Thymus (tissue), 11 donors: ENCODE data around the gene ETS1. TPM values are rescaled to one million over a fixed set of nuclear protein-coding genes. Genes with fewer than 3 reads are reported as not detected.
A peak's percentile ranks its signal among the peaks of the same experiment; 100 is the strongest.

ENCODE experiments used
- DNase-seq, 9 donors: peaks; one replicate each; pipeline ENCODE4 v3.0.0-alpha.2; 2013; ENCODE audit warnings: low spot score in 9 of 9, low read depth in 6 of 9, missing footprints in 1 of 9
- H3K27ac ChIP-seq, 2 donors: one replicate each; pipeline ENCODE4 v1.5.1; 2013; ENCODE audit warnings: control low read depth in 1 of 2, low read depth in 1 of 2, low read length in 1 of 2, mild to moderate bottlenecking in 1 of 2, moderate library complexity in 1 of 2
- H3K27me3 ChIP-seq, 2 donors: one replicate each; pipeline ENCODE4 v1.5.1; 2013; ENCODE audit warnings: low read length in 1 of 2; ENCODE audit not compliant: control insufficient read depth in 2 of 2, insufficient read depth in 1 of 2
- H3K36me3 ChIP-seq, 2 donors: one replicate each; pipeline ENCODE4 v1.5.1; 2013; ENCODE audit warnings: low read length in 1 of 2, mild to moderate bottlenecking in 1 of 2, moderate library complexity in 1 of 2; ENCODE audit not compliant: control insufficient read depth in 2 of 2, insufficient read depth in 2 of 2
- H3K4me1 ChIP-seq, 2 donors: one replicate each; pipeline ENCODE4 v1.5.1; 2013; ENCODE audit warnings: low read length in 2 of 2; ENCODE audit not compliant: control insufficient read depth in 2 of 2, insufficient read depth in 2 of 2
- H3K4me3 ChIP-seq, 2 donors: one replicate each; pipeline ENCODE4 v1.5.1; 2013; ENCODE audit warnings: low read length in 2 of 2, control low read depth in 1 of 2, mild to moderate bottlenecking in 1 of 2
- H3K9me3 ChIP-seq, 2 donors: one replicate each; pipeline ENCODE4 v1.5.1; 2013; ENCODE audit warnings: low read length in 1 of 2, mild to moderate bottlenecking in 1 of 2; ENCODE audit not compliant: control insufficient read depth in 2 of 2, insufficient read depth in 1 of 2
- WGBS: extraction: QIAGEN DNeasy Blood & Tissue Kit; methylation state at CpG from one replicate; pipeline ENCODE4 v1.1.7; 2013; 5-methylcytosine and 5-hydroxymethylcytosine counted together
- polyA plus RNA-seq: library from polyadenylated mRNA; stranded (reverse); fragments of 200-250 nt; gene quantifications from one replicate; pipeline ENCODE4 v1.2.3, GENCODE V29; 2013
- total RNA-seq: library from RNA; stranded (reverse); fragments of 120-200 nt; gene quantifications from one replicate; pipeline ENCODE4 v1.2.4, GENCODE V29; 2013
- donor health status: healthy.

Gene ETS1
- total and polyA plus RNA-seq, 2 donors: 171 to 223 TPM

DNA sequence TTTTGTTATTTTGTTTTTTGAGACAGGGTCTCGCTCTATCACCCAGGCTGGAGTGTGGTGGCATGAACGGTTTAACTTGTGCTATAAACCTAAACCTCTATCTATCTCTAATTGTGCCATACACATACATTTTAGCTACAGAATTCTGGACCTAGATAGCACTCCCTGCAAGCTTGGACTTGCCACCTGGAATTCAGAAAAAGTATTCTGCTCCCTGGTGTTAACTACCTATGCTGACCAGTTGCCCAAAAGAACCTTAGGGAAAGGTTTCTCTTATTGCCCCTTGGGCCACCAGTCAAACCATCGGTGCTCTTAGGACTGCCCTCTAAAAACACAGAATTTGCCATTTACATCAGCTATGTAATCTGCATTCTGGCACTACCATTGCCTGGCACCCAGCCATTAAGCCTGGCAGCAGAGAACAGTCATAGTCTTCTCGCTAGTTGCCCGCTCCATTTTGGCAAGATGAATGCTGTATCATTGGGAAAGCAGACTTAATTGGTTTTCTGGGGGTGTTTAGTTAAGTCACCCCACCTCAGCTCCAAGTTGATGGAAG lies 55.3 kb downstream of the ETS1 start:
- Histone ChIP-seq H3K27ac (no peak overlapping the region), H3K9me3 (no peaks in the 10 kb centered on the region), H3K36me3 (no peaks in the 10 kb centered on the region), H3K4me1 (peaks cover 22 to 26% of the 10 kb centered on the region in 2 donors), H3K27me3 (no peaks in the 10 kb centered on the region), H3K4me3 (no peak overlapping the region)
- no peak for DNase-seq
- WGBS: 97% methylated on average over 5 of the region's 5 CpGs

DNA sequence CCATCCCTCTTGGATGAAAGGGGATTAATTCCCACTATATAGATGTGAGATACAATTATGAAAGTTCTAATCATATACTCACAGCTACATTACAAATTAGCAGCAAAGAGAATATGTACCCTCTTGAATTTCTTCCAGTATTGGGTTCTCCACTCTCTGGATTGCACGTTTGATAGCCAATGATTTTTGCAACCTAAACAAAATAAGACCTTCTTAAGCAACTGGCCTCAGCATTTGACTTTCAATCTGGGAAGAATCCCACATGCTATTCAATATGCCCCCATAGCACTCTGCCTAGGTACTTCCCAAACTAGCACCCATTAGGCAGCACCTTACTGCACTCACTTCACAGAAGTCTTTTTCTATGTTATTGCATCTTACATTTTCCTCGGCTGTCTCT lies 55.8 kb downstream of the ETS1 start:
- no peaks in the 10 kb centered on the region for H3K9me3 ChIP-seq
- H3K27ac ChIP-seq: no peak overlapping the region
- DNase-seq: no peak
- H3K4me3 ChIP-seq: no peak overlapping the region
- no peaks in the 10 kb centered on the region for H3K27me3 ChIP-seq
- H3K36me3 ChIP-seq: no peaks in the 10 kb centered on the region
- peaks cover 27 to 31% of the 10 kb centered on the region in 2 donors for H3K4me1 ChIP-seq
- 95% methylated on average over 2 of the region's 2 CpGs for WGBS

DNA sequence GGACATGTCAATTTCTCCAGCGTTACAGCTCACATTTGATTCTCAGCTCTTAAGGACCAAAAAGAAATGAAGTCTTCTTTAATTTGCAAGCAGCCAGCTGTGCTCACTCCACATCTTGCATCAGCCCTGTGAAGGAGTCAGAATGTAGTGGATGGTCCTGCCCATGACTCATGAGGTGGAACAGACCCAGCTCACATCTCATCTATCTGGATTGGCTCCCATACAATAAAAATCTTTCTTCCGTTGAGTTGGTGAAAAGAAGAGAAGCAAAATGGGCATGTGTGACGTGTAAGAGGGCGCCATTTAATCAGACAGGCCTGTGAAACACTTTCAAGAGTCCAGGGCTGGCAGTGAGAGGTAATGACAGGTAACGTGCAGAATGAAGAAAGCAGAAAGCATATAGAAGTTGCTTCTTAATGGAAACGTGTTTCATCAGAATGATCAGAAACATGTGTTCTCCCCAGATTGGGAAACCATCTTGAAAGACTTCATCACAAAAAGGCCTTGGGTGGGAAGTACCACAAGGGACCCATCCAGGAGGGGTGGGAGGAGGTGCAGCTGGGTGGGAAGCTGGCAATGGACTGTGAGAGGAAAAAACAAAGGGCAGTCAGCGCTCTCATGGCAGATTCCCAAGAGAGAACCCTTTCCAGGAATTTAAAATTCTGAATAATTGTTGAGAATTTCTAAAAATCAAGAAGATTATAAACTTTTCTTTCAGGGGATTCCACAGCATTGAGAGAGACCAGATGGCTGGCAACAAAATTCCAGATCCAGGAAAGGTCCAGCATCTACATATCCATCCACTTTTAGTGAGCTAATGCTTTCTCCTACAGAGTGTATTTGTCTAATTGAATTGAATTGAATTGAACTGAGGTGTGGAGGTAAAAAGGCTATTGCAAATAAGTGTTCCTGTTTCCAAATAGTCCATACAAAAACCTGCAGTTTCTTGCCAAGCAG lies 57.0 kb downstream of the ETS1 start:
- Histone ChIP-seq H3K36me3 (no peaks in the 10 kb centered on the region), H3K9me3 (no peaks in the 10 kb centered on the region), H3K27ac (no peak overlapping the region), H3K27me3 (no peaks in the 10 kb centered on the region), H3K4me3 (no peak overlapping the region), H3K4me1 (peaks cover 37% of the 10 kb centered on the region in 2 donors)
- WGBS: 96% methylated on average over 7 of the region's 7 CpGs
- no peak for DNase-seq

DNA sequence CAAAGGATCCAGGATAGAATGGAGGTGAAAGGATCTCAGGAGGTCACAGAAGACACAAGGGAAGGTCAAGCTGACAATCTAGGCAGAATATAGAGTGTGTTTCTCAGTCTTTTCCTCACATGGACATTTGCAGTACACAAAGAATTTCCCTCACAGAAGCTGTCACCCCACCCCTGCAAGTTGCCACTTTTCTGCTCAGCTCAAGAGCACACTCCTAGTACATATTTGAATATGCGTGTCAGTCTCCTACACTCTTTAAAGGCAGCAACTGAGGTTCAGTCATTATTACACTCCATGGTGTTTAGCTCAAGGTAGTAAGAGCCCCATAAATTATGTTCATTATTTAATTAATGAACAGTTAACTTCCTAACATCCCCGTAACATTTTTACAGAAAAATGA lies 59.1 kb downstream of the ETS1 start:
- no peak overlapping the region for H3K27ac ChIP-seq
- peaks cover 50 to 52% of the 10 kb centered on the region in 2 donors for H3K4me1 ChIP-seq
- WGBS: 93% methylated on average over 2 of the region's 2 CpGs
- H3K9me3 ChIP-seq: no peaks in the 10 kb centered on the region
- DNase-seq: peak in 1 of 9 donors; percentile 25
- no peak overlapping the region for H3K4me3 ChIP-seq
- H3K36me3 ChIP-seq: no peaks in the 10 kb centered on the region
- H3K27me3 ChIP-seq: no peaks in the 10 kb centered on the region

DNA sequence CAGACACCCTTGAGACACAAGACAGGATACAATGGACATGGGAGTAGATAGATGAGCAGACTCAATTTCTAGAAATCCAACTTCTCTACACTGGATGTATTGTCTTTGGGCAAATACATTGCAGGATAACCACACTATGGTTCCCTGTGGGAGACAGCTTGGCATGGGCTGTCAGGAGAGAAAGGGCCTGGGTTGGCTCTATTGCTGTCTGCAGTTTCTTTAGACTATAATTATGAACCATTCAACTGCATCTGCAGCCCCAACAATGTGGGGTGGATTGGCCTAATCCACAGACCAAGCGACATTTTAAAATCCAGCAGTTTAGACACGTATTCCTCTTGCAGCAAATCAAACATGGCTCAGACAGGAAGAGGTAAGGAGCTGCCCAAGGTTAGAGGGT lies 60.3 kb downstream of the ETS1 start:
- no peaks in the 10 kb centered on the region for H3K36me3 ChIP-seq
- no peaks in the 10 kb centered on the region for H3K27me3 ChIP-seq
- peak in 1 of 9 donors; percentile 23 for DNase-seq
- no peak overlapping the region for H3K4me3 ChIP-seq
- 77% methylated on average over 2 of the region's 2 CpGs for WGBS
- H3K9me3 ChIP-seq: no peaks in the 10 kb centered on the region
- H3K27ac ChIP-seq: no peak overlapping the region
- peaks cover 49 to 56% of the 10 kb centered on the region in 2 donors for H3K4me1 ChIP-seq

DNA sequence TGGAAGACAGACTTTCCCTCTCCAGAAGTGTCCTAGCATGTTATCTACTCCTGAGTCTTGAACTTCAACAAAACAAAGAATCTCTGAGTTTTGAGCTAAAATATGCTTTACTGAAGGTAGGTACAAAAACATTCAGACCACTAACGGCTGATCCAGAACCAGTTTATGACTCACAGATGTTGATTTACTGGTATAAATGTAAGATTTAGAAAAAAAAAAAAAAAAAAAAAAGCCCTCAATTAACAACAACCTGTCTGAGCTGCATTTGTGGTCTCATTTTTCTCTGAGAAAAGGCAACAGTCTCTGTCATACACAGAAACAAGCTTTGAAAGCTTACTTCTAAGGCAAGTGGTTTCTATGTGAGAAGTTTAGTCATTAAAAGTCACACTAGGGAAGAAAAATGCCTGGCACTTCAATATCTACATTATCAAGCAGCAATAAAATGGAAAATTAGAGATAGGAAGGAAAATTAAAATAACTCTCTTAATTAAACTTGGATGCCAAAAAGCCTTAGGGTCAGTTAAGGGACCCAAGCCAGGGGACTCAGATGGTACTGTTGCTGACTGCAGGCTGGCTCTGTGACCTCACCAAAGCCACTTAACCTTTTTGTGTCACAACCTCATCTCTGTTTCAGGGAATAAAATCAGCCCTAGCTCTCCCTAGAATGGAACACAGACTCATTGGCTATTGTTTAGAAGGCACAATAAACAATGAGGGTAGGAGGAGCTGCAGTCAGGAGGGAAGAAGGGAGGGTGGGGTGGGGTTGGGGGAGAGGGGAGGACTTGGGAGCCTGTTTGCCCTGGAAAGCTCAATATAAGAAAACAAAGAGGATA lies 61.7 kb downstream of the ETS1 start:
- peak overlapping the region; percentile 89 to 91 for H3K27ac ChIP-seq
- DNase-seq: peak in 4 of 9 donors; percentile 63 to 91 (median 68)
- no peaks in the 10 kb centered on the region for H3K9me3 ChIP-seq
- H3K4me1 ChIP-seq: peaks cover 49 to 56% of the 10 kb centered on the region in 2 donors
- H3K4me3 ChIP-seq: peak overlapping the region in 1 of 2 donors; percentile 10
- 6% methylated on average over 1 of the region's 1 CpG for WGBS
- no peaks in the 10 kb centered on the region for H3K36me3 ChIP-seq
- no peaks in the 10 kb centered on the region for H3K27me3 ChIP-seq

DNA sequence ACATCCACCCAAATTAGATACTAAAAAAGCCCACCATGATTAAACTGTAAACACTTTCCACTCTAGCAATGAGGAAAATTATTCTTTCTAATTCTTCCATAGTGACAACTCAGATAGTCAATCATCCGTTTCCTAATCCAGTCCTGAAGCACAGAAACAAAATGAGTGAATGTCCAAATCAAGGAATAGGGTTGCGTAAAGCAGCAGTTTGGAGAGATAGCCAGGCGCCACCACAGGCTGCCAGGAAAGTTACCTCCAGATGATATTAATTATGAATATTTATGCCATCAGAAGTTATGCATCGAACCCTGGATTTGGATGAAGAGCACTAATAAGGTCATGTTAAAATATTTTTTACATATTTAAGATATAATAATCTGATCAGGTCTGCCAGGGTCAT lies 63.2 kb downstream of the ETS1 start:
- Histone ChIP-seq H3K27me3 (no peaks in the 10 kb centered on the region), H3K9me3 (no peaks in the 10 kb centered on the region), H3K27ac (peak overlapping the region in 1 of 2 donors; percentile 92), H3K36me3 (peaks cover 0 to 3% of the 10 kb centered on the region in 2 donors), H3K4me3 (no peak overlapping the region), H3K4me1 (peaks cover 44 to 54% of the 10 kb centered on the region in 2 donors)
- no peak for DNase-seq
- 97% methylated on average over 4 of the region's 4 CpGs for WGBS

DNA sequence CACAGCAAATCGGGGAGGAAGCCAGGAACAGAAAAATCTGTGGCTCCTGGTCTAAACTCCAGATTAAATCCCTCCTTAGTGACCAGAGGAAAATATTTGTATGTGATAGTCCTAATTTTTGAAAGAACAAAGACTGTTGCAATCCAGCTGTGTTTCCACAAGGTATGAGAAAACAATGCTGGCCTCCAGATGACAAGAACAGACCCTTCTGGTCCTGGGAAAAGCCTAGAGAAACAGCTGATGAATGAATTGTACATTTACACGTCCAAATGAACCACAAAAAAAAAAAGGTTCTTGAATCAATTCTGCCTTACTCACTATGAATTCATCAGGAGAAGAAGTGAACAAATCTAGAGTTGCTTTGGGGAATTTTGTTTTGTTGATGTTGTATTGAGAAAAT lies 63.7 kb downstream of the ETS1 start:
- Histone ChIP-seq H3K36me3 (peaks cover 2 to 8% of the 10 kb centered on the region in 2 donors), H3K9me3 (no peaks in the 10 kb centered on the region), H3K27ac (peak overlapping the region; percentile 79 to 92), H3K4me1 (peaks cover 41 to 56% of the 10 kb centered on the region in 2 donors), H3K27me3 (no peaks in the 10 kb centered on the region), H3K4me3 (peak overlapping the region in 1 of 2 donors; percentile 89)
- 43% methylated on average over 2 of the region's 2 CpGs for WGBS
- peak in 1 of 9 donors; percentile 34 for DNase-seq
